Astrocyte (in vitro differentiated cells and primary cell): ENCODE data around the gene CASKIN2.

ENCODE experiments used
- EZH2 ChIP-seq: IDR thresholded peaks from 2 replicates; pipeline ENCODE4 v1.6.1; 2012; ENCODE audit warnings: mild to moderate bottlenecking, low read length, inconsistent platforms; ENCODE audit not compliant: insufficient read depth
- TF ChIP-seq, protein P1 (sequence below): IDR thresholded peaks from 2 replicates; pipeline ENCODE4 v1.5.1; 2011; ENCODE audit warnings: low read depth, mild to moderate bottlenecking, inconsistent platforms, low read length, moderate library complexity; ENCODE audit not compliant: insufficient read depth

DNA sequence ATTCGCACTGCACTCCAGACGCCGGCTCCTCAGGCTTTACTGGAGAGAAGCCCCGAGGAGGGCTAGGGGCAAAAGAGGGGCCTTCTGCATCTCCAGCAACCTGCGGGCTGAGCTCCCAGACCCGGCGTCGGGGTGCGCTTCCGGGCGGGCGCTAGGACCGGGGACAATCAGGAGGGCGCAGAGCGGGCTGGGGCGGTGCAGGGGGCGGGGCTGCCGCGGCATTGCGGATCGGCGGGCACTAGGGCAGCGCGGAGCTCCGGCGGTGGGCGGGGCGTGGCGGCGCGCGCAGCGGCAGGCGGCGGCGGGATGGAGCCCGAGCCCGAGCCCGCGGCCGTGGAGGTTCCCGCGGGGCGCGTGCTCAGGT, 900 bp upstream of the CASKIN2 start, which contains the start of gene TSEN54:
- TF ChIP-seq, protein P1, sequence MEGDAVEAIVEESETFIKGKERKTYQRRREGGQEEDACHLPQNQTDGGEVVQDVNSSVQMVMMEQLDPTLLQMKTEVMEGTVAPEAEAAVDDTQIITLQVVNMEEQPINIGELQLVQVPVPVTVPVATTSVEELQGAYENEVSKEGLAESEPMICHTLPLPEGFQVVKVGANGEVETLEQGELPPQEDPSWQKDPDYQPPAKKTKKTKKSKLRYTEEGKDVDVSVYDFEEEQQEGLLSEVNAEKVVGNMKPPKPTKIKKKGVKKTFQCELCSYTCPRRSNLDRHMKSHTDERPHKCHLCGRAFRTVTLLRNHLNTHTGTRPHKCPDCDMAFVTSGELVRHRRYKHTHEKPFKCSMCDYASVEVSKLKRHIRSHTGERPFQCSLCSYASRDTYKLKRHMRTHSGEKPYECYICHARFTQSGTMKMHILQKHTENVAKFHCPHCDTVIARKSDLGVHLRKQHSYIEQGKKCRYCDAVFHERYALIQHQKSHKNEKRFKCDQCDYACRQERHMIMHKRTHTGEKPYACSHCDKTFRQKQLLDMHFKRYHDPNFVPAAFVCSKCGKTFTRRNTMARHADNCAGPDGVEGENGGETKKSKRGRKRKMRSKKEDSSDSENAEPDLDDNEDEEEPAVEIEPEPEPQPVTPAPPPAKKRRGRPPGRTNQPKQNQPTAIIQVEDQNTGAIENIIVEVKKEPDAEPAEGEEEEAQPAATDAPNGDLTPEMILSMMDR = no peak
- no peak for TF ChIP-seq EZH2
